Neural cell (in vitro differentiated cells): ENCODE data around the gene MAP3K19. TPM values are rescaled to one million over a fixed set of nuclear protein-coding genes. Genes with fewer than 3 reads are reported as not detected.

Experiments
- H2AFZ ChIP-seq: fragments of 200-600, 300-800 bp; sonication (generic), shearing (Covaris generic); 2 replicates; pipeline ENCODE4 v1.6.0; 2014; ENCODE audit warnings: low read depth, mild to moderate bottlenecking, antibody characterized with exemption, low read length, moderate library complexity
- H3F3A ChIP-seq: fragments of 200-600 bp; shearing (Covaris generic); 2 replicates; pipeline ENCODE4 v1.6.1; 2016; ENCODE audit warnings: mild to moderate bottlenecking, moderate library complexity, mixed read lengths, antibody characterized with exemption, low read length; ENCODE audit not compliant: insufficient read depth, poor library complexity, severe bottlenecking
- H3K27ac ChIP-seq: fragments of 200-600, 300-800 bp; sonication (generic), shearing (Covaris generic); 2 replicates; pipeline ENCODE4 v1.5.1; 2014; ENCODE audit warnings: mild to moderate bottlenecking, low read length, moderate library complexity
- H3K27me3 ChIP-seq: fragments of 300-800, 200-600 bp; sonication (generic), shearing (Covaris generic); 2 replicates; pipeline ENCODE4 v1.6.0; 2014; ENCODE audit warnings: mild to moderate bottlenecking, low read depth, low read length, moderate library complexity; ENCODE audit not compliant: insufficient read depth
- H3K36me3 ChIP-seq: fragments of 300-800, 200-600 bp; sonication (generic), shearing (Covaris generic); 2 replicates; pipeline ENCODE4 v1.5.1; 2014; ENCODE audit warnings: mild to moderate bottlenecking, antibody characterized with exemption, low read length, moderate library complexity; ENCODE audit not compliant: insufficient read depth
- H3K4me2 ChIP-seq: fragments of 300-800, 200-600 bp; sonication (generic), shearing (Covaris generic); 2 replicates; pipeline ENCODE4 v1.6.0; 2014; ENCODE audit warnings: mild to moderate bottlenecking, low read length
- H3K4me3 ChIP-seq: fragments of 300-800, 200-600 bp; sonication (generic), shearing (Covaris generic); 2 replicates; pipeline ENCODE4 v1.5.1; 2014; ENCODE audit warnings: mild to moderate bottlenecking, low read length, moderate library complexity
- H3K79me2 ChIP-seq: fragments of 200-600 bp; shearing (Covaris generic); replicated peaks from 2 replicates; pipeline ENCODE4 v1.6.0; 2014; ENCODE audit warnings: mild to moderate bottlenecking, low read length, moderate library complexity; ENCODE audit not compliant: insufficient read depth
- H3K9ac ChIP-seq: fragments of 300-800, 200-600 bp; sonication (generic), shearing (Covaris generic); 2 replicates; pipeline ENCODE4 v1.6.1; 2016; ENCODE audit warnings: mild to moderate bottlenecking, low read length, mixed read lengths
- H3K9me2 ChIP-seq: fragments of 200-600 bp; shearing (Covaris generic); 2 replicates; pipeline ENCODE4 v1.6.1; 2016; ENCODE audit warnings: mild to moderate bottlenecking, low read length, mixed read lengths; ENCODE audit not compliant: insufficient read depth
- H3K9me3 ChIP-seq: fragments of 200-600, 300-800 bp; sonication (generic), shearing (Covaris generic); 2 replicates; pipeline ENCODE4 v1.6.1; 2016; ENCODE audit warnings: mild to moderate bottlenecking, mixed run types, low read length, moderate library complexity, mixed read lengths
- H4K20me1 ChIP-seq: fragments of 200-600 bp; shearing (Covaris generic); 2 replicates; pipeline ENCODE4 v1.6.1; 2016; ENCODE audit warnings: mild to moderate bottlenecking, mixed run types; ENCODE audit not compliant: insufficient read depth
- EP300 ChIP-seq: fragments of 450-650 bp; conservative IDR thresholded peaks from 2 replicates; pipeline ENCODE4 v1.6.1; 2014; ENCODE audit warnings: antibody characterized with exemption, mild to moderate bottlenecking, moderate library complexity; ENCODE audit not compliant: poor library complexity, severe bottlenecking
- EZH2 ChIP-seq: fragments of 200-600, 300-800 bp; shearing (Covaris generic), sonication (generic); IDR thresholded peaks from 2 replicates; pipeline ENCODE4 v1.6.1; 2014; ENCODE audit warnings: antibody characterized with exemption, low read length, borderline replicate concordance, mild to moderate bottlenecking; ENCODE audit not compliant: insufficient read depth, poor library complexity, severe bottlenecking
- MXI1 ChIP-seq: fragments of 450-650 bp; conservative IDR thresholded peaks from 2 replicates; pipeline ENCODE4 v1.6.1; 2014; ENCODE audit warnings: antibody characterized with exemption, mild to moderate bottlenecking; ENCODE audit not compliant: poor library complexity, severe bottlenecking
- POLR2AphosphoS5 ChIP-seq: IDR thresholded peaks from 2 replicates; pipeline ENCODE4 v1.6.1; 2012
- RAD21 ChIP-seq: fragments of 450-650 bp; conservative IDR thresholded peaks from 2 replicates; pipeline ENCODE4 v1.6.1; 2014; ENCODE audit warnings: antibody characterized with exemption, mild to moderate bottlenecking, moderate library complexity
- SMC3 ChIP-seq: fragments of 450-650 bp; conservative IDR thresholded peaks from 2 replicates; pipeline ENCODE4 v1.6.1; 2014; ENCODE audit warnings: antibody characterized with exemption, mild to moderate bottlenecking, moderate library complexity; ENCODE audit not compliant: poor library complexity
- TAF1 ChIP-seq: IDR thresholded peaks from 2 replicates; pipeline ENCODE4 v1.6.1; 2012; ENCODE audit warnings: low read depth
- polyA plus RNA-seq: library from polyadenylated mRNA; depleted of rRNA; stranded (reverse); fragments of >200 nt; gene quantifications from 2 replicates; pipeline ENCODE4 v1.2.3, GENCODE V29; 2014
- TF ChIP-seq, protein P1 (sequence below): fragments of 450-650 bp; IDR thresholded peaks from 2 replicates; pipeline ENCODE4 v1.5.1; 2014; ENCODE audit warnings: antibody characterized with exemption, mild to moderate bottlenecking, moderate library complexity; ENCODE audit not compliant: poor library complexity, severe bottlenecking
- TF ChIP-seq, protein P2 (sequence below): IDR thresholded peaks from 2 replicates; pipeline ENCODE4 v1.6.1; 2012; ENCODE audit warnings: borderline replicate concordance

MAP3K19 gene
- polyA plus RNA-seq, 1 donor from 2014 or later, result not detected

DNA sequence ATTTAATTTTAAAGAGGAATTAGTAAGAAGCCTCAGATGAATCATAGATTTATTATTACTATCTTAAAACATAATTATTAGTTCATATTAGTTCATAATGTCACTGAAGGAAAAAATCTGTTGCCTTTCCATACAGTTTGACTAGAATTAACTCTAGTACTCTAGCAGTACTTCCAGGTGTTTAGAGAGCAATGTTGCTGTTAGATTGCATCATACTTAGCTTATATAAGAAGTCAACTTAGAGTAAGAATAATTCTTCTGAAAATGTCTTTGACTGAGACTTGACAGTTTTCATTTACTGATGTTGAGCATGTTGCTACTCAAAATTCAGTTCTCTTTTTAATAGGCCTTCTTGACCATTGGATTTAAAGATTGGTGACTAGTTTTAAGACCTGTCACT lies 9.5 kb upstream of the MAP3K19 start:
- no peaks in the 10 kb centered on the region for H3K27me3 ChIP-seq

DNA sequence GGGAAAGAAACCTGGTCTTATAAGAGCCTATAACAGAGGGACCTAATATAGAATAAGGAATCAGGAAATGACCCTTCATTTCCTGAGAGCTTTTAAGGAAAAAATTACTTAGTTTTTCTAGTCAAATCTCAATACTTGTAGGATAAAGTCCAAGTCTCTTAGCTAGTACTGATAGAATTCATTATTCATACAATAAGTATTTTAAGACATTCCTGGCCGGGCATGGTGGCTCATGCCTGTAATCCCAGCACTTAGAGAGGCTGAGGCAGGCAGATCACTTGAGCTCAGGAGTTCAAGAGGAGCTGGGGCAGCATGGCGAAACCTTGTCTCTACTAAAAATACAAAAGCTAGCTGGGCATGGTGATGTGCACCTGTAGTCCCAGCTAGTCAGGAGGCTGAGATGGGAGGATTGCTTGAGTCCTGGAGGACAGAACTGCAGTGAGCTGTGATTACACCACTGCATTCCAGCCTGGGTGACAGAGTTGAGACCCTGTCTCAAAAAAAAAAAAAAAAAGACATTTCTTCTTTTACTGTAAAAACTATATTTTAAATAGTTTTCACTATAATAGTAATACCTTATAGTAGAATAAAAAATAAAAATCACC lies 8.0 kb upstream of the MAP3K19 start:
- Histone ChIP-seq H3K27me3 (no peaks in the 10 kb centered on the region), H3K27ac (no peak overlapping the region), H4K20me1 (no peaks in the 10 kb centered on the region), H3F3A (no peaks in the 10 kb centered on the region), H3K9me2 (no peaks in the 10 kb centered on the region), H3K4me3 (peak overlapping the region; percentile 99), H3K4me2 (no peak overlapping the region), H3K9ac (no peak overlapping the region), H3K9me3 (no peaks in the 10 kb centered on the region), H3K79me2 (peaks cover 57% of the 10 kb centered on the region), H2AFZ (no peak overlapping the region), H3K36me3 (no peaks in the 10 kb centered on the region)
- TF ChIP-seq, protein P1, sequence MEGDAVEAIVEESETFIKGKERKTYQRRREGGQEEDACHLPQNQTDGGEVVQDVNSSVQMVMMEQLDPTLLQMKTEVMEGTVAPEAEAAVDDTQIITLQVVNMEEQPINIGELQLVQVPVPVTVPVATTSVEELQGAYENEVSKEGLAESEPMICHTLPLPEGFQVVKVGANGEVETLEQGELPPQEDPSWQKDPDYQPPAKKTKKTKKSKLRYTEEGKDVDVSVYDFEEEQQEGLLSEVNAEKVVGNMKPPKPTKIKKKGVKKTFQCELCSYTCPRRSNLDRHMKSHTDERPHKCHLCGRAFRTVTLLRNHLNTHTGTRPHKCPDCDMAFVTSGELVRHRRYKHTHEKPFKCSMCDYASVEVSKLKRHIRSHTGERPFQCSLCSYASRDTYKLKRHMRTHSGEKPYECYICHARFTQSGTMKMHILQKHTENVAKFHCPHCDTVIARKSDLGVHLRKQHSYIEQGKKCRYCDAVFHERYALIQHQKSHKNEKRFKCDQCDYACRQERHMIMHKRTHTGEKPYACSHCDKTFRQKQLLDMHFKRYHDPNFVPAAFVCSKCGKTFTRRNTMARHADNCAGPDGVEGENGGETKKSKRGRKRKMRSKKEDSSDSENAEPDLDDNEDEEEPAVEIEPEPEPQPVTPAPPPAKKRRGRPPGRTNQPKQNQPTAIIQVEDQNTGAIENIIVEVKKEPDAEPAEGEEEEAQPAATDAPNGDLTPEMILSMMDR, result no peak
- TF ChIP-seq, protein P2, sequence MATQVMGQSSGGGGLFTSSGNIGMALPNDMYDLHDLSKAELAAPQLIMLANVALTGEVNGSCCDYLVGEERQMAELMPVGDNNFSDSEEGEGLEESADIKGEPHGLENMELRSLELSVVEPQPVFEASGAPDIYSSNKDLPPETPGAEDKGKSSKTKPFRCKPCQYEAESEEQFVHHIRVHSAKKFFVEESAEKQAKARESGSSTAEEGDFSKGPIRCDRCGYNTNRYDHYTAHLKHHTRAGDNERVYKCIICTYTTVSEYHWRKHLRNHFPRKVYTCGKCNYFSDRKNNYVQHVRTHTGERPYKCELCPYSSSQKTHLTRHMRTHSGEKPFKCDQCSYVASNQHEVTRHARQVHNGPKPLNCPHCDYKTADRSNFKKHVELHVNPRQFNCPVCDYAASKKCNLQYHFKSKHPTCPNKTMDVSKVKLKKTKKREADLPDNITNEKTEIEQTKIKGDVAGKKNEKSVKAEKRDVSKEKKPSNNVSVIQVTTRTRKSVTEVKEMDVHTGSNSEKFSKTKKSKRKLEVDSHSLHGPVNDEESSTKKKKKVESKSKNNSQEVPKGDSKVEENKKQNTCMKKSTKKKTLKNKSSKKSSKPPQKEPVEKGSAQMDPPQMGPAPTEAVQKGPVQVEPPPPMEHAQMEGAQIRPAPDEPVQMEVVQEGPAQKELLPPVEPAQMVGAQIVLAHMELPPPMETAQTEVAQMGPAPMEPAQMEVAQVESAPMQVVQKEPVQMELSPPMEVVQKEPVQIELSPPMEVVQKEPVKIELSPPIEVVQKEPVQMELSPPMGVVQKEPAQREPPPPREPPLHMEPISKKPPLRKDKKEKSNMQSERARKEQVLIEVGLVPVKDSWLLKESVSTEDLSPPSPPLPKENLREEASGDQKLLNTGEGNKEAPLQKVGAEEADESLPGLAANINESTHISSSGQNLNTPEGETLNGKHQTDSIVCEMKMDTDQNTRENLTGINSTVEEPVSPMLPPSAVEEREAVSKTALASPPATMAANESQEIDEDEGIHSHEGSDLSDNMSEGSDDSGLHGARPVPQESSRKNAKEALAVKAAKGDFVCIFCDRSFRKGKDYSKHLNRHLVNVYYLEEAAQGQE, result no peak
- no peak for TF ChIP-seq TAF1
- TF ChIP-seq EP300, result no peak
- TF ChIP-seq POLR2AphosphoS5, result no peak

More for the DNA sequence above, 9.5 kb upstream of the MAP3K19 start:
- no peaks in the 10 kb centered on the region for H3K36me3 ChIP-seq
- no peak overlapping the region for H3K9ac ChIP-seq
- H2AFZ ChIP-seq, result no peak overlapping the region
- H3K79me2 ChIP-seq, result peaks cover 57% of the 10 kb centered on the region
- H3K27ac ChIP-seq, result no peak overlapping the region
- no peaks in the 10 kb centered on the region for H3K9me2 ChIP-seq
- no peaks in the 10 kb centered on the region for H3K9me3 ChIP-seq
- TF ChIP-seq, protein P1, result no peak
- TF ChIP-seq EP300, result no peak
- no peak for TF ChIP-seq SMC3
- TF ChIP-seq, protein P2, result no peak
- TF ChIP-seq MXI1, result no peak
- TF ChIP-seq EZH2, result no peak
- TF ChIP-seq RAD21, result no peak
- TF ChIP-seq TAF1, result no peak
- no peak for TF ChIP-seq POLR2AphosphoS5
- no peaks in the 10 kb centered on the region for H4K20me1 ChIP-seq
- no peaks in the 10 kb centered on the region for H3F3A ChIP-seq
- no peak overlapping the region for H3K4me2 ChIP-seq
- no peak overlapping the region for H3K4me3 ChIP-seq
